CD14-positive monocyte (primary cell): ENCODE results near the gene CTSH. TPM values are rescaled to one million over a fixed set of nuclear protein-coding genes. Genes with fewer than 3 reads are reported as not detected.

Source experiments
- DNase-seq, 3 donors: peaks; one replicate each; pipeline ENCODE4 v3.0.0-alpha.2; 2011 to 2022
- H2AFZ ChIP-seq: 2 replicates; pipeline ENCODE4 v1.6.0; 2012; ENCODE audit warnings: mild to moderate bottlenecking, low read depth, low read length, inconsistent platforms; ENCODE audit not compliant: insufficient read depth, poor library complexity, severe bottlenecking
- H3K27ac ChIP-seq, 2 donors: 1 replicate in 1 of 2; 2 replicates in 1 of 2; pipeline ENCODE4 v1.5.1; 2012 to 2013; ENCODE audit warnings: low read length in 2 of 2, control low read depth in 1 of 2, inconsistent platforms in 1 of 2, low read depth in 1 of 2, mild to moderate bottlenecking in 1 of 2
- H3K27me3 ChIP-seq, 2 donors: one replicate each; pipeline versions ENCODE4 v1.6.0 to v1.6.1; 2011 to 2013; ENCODE audit warnings: low read length in 2 of 2; ENCODE audit not compliant: control insufficient read depth in 2 of 2, insufficient read depth in 2 of 2
- H3K36me3 ChIP-seq, 2 donors: replicated peaks in 1 of 2; 1 replicate in 1 of 2; 2 replicates in 1 of 2; pipeline versions ENCODE4 v1.5.1 to v1.6.1; 2012 to 2013; ENCODE audit warnings: low read length in 2 of 2, control low read depth in 1 of 2, inconsistent platforms in 1 of 2, mild to moderate bottlenecking in 1 of 2; ENCODE audit not compliant: insufficient read depth in 2 of 2, control insufficient read depth in 1 of 2
- H3K4me1 ChIP-seq, 2 donors: 1 replicate in 1 of 2; 2 replicates in 1 of 2; pipeline versions ENCODE4 v1.5.1 to v1.6.1; 2012 to 2013; ENCODE audit warnings: low read length in 2 of 2, control low read depth in 1 of 2, inconsistent platforms in 1 of 2, mild to moderate bottlenecking in 1 of 2, moderate library complexity in 1 of 2; ENCODE audit not compliant: insufficient read depth in 2 of 2, control insufficient read depth in 1 of 2
- H3K4me2 ChIP-seq: replicated peaks from 2 replicates; pipeline ENCODE3; 2012; ENCODE audit warnings: low read length, moderate library complexity, mild to moderate bottlenecking; ENCODE audit not compliant: poor library complexity, severe bottlenecking; ENCODE audit errors: extremely low read depth
- H3K4me3 ChIP-seq, 3 experiments: fragments of 200-600 bp in 1 of 3; sonication (generic) in 1 of 3; replicated peaks in 1 of 3; 1 replicate in 2 of 3; 2 replicates in 1 of 3; pipeline ENCODE4 v1.5.1; 2011 to 2013; ENCODE audit warnings: low read length in 3 of 3, mild to moderate bottlenecking in 3 of 3, control low read depth in 2 of 3, low read depth in 2 of 3, inconsistent platforms in 1 of 3, moderate library complexity in 1 of 3
- H3K79me2 ChIP-seq: 2 replicates; pipeline ENCODE4 v1.6.0; 2012; ENCODE audit warnings: mild to moderate bottlenecking, control low read depth, inconsistent platforms, low read length, moderate library complexity; ENCODE audit not compliant: insufficient read depth
- H3K9ac ChIP-seq: 2 replicates; pipeline ENCODE4 v1.6.0; 2017; ENCODE audit warnings: low read length, mild to moderate bottlenecking; ENCODE audit not compliant: insufficient read depth, poor library complexity, severe bottlenecking
- H3K9me3 ChIP-seq, 2 donors: replicated peaks in 1 of 2; 1 replicate in 1 of 2; 2 replicates in 1 of 2; pipeline versions ENCODE4 v1.5.1 to v1.6.1; 2012 to 2013; ENCODE audit warnings: low read length in 2 of 2, control low read depth in 1 of 2; ENCODE audit not compliant: control insufficient read depth in 1 of 2, insufficient read depth in 1 of 2
- H4K20me1 ChIP-seq: 2 replicates; pipeline ENCODE4 v1.6.0; 2012; ENCODE audit warnings: mild to moderate bottlenecking, low read length, control low read depth, moderate library complexity; ENCODE audit not compliant: insufficient read depth
- H3K27ac Mint-ChIP-seq, 7 donors: one replicate each; pipeline ENCODE4 v1.8.0; 2020; ENCODE audit warnings: mild to moderate bottlenecking in 7 of 7, mixed read lengths in 7 of 7, moderate library complexity in 6 of 7, inconsistent platforms in 2 of 7
- H3K27me3 Mint-ChIP-seq, 3 donors: one replicate each; pipeline ENCODE4 v1.8.0; 2021 to 2022; ENCODE audit warnings: low read depth in 3 of 3, mild to moderate bottlenecking in 3 of 3, mixed read lengths in 3 of 3, moderate library complexity in 3 of 3, inconsistent platforms in 1 of 3
- H3K36me3 Mint-ChIP-seq, 2 donors: one replicate each; pipeline ENCODE4 v1.8.0; 2020; ENCODE audit warnings: mixed read lengths in 2 of 2, inconsistent platforms in 1 of 2, mild to moderate bottlenecking in 1 of 2
- H3K4me1 Mint-ChIP-seq: one replicate; pipeline ENCODE4 v1.8.0; 2020; ENCODE audit warnings: mild to moderate bottlenecking, mixed read lengths
- H3K4me3 Mint-ChIP-seq, 2 donors: one replicate each; pipeline ENCODE4 v1.8.0; 2020; ENCODE audit warnings: mild to moderate bottlenecking in 2 of 2, mixed read lengths in 2 of 2, moderate library complexity in 1 of 2
- H3K9me3 Mint-ChIP-seq, 7 donors: one replicate each; pipeline ENCODE4 v1.8.0; 2020 to 2022; ENCODE audit warnings: mixed read lengths in 7 of 7, mild to moderate bottlenecking in 6 of 7, moderate library complexity in 6 of 7, inconsistent platforms in 2 of 7
- WGBS: methylation state at CpG from one replicate; pipeline ENCODE4 v1.1.5; 2013; ENCODE audit warnings: missing lambda C conversion rate; ENCODE audit not compliant: insufficient coverage; 5-methylcytosine and 5-hydroxymethylcytosine counted together
- intact Hi-C, 2 donors: fragments of 100-400 bp; cut with micrococcal nuclease; formaldehyde crosslinking; loops; one replicate each; pipeline versions ENCODE4 v1.15.0 to v1.15.1; 2023
- polyA plus RNA-seq, 3 donors: library from polyadenylated mRNA; depleted of rRNA in 1 of 3; unstranded in 2 of 3; stranded (reverse) in 1 of 3; fragments of 300-500 nt in 2 of 3; fragments of >200 nt in 1 of 3; fragmentation: Illumina TruSeq in 2 of 3; gene quantifications; 1 replicate in 2 of 3; 2 replicates in 1 of 3; pipeline ENCODE4 v1.2.3, GENCODE V29; 2012 to 2021
- TF ChIP-seq, protein P1 (sequence below): fragments of 200-600 bp; IDR thresholded peaks from one replicate; pipeline ENCODE4 v1.8.0; 2022; ENCODE audit warnings: antibody characterized with exemption, mild to moderate bottlenecking

The CTSH gene
- polyA plus RNA-seq, 3 donors = 555 to 884 (median 756) TPM

DNA sequence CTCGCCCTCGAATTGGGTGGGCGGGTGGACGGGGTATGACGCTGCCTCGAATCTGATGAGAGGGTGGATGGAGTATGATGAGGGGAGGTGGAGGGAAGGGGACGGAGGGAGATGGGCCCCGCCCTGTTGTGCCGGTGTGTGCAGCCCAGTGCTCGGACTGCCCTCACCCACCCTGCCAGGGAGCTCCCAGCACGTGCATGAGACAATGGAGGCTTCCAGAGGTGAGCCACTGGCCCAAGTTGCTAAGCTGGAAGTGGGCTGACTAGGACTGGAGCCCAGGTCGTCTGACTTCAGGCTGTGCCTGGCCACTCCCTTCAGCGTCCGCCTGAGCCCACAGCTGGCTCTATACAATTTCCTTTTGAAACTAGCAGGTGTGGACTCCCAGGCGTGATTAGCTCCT, 47.0 kb upstream of the CTSH start:
- intact Hi-C loops = no loop called here
- H3K27me3 ChIP-seq = no peaks in the 10 kb centered on the region
- H3K27ac ChIP-seq = no peak overlapping the region
- Mint-ChIP-seq H3K4me3 (no peak overlapping the region), H3K27ac (no peak overlapping the region), H3K27me3 (peaks cover 1 to 4% (median 3%) of the 10 kb centered on the region in 3 donors), H3K4me1 (peaks cover 32% of the 10 kb centered on the region), H3K36me3 (peaks cover 0 to 4% of the 10 kb centered on the region in 2 donors), H3K9me3 (no peaks in the 10 kb centered on the region)
- 96% methylated on average over 15 of the region's 15 CpGs for WGBS
- no peak overlapping the region for H3K4me2 ChIP-seq
- no peak overlapping the region for H3K4me3 ChIP-seq
- DNase-seq = no peak
- TF ChIP-seq, protein P1, sequence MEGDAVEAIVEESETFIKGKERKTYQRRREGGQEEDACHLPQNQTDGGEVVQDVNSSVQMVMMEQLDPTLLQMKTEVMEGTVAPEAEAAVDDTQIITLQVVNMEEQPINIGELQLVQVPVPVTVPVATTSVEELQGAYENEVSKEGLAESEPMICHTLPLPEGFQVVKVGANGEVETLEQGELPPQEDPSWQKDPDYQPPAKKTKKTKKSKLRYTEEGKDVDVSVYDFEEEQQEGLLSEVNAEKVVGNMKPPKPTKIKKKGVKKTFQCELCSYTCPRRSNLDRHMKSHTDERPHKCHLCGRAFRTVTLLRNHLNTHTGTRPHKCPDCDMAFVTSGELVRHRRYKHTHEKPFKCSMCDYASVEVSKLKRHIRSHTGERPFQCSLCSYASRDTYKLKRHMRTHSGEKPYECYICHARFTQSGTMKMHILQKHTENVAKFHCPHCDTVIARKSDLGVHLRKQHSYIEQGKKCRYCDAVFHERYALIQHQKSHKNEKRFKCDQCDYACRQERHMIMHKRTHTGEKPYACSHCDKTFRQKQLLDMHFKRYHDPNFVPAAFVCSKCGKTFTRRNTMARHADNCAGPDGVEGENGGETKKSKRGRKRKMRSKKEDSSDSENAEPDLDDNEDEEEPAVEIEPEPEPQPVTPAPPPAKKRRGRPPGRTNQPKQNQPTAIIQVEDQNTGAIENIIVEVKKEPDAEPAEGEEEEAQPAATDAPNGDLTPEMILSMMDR = no peak
- no peaks in the 10 kb centered on the region for H3K79me2 ChIP-seq
- no peak overlapping the region for H3K9ac ChIP-seq
- H3K4me1 ChIP-seq = peaks cover 36 to 43% of the 10 kb centered on the region in 2 donors
- H2AFZ ChIP-seq = no peak overlapping the region
- H4K20me1 ChIP-seq = no peaks in the 10 kb centered on the region
- no peaks in the 10 kb centered on the region for H3K9me3 ChIP-seq
- no peaks in the 10 kb centered on the region for H3K36me3 ChIP-seq

DNA sequence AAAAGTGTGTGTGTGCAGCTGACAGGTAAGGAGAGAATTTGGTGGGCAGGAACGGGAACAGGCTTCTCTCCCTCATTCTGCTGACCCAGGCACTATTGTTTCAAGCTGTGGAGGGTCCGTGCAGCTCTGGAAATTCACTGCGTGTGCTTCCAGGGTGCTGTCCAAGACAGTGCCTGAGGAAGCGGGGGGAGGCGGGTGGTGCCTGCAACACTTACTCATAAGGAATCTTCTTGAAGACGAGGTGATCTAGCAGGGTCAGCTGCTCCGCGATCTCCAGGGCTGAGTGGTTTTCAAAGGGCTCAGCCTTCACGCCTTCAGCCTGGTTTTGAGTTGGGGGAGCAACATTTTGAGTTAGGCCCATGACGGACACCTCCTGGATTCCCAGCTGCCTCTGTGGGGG, 46.6 kb upstream of the CTSH start:
- Mint-ChIP-seq H3K36me3 (peaks cover 0 to 4% of the 10 kb centered on the region in 2 donors), H3K9me3 (no peaks in the 10 kb centered on the region), H3K4me3 (no peak overlapping the region), H3K4me1 (peaks cover 32% of the 10 kb centered on the region), H3K27me3 (peaks cover 1 to 4% (median 3%) of the 10 kb centered on the region in 3 donors), H3K27ac (peak overlapping the region in 1 of 7 donors; percentile 53)
- Histone ChIP-seq H3K27ac (no peak overlapping the region), H3K4me1 (peaks cover 36 to 43% of the 10 kb centered on the region in 2 donors), H4K20me1 (no peaks in the 10 kb centered on the region), H3K79me2 (no peaks in the 10 kb centered on the region), H3K27me3 (no peaks in the 10 kb centered on the region), H2AFZ (no peak overlapping the region), H3K9me3 (no peaks in the 10 kb centered on the region), H3K4me3 (no peak overlapping the region), H3K9ac (no peak overlapping the region), H3K4me2 (no peak overlapping the region), H3K36me3 (no peaks in the 10 kb centered on the region)
- intact Hi-C loops = no loop called here
- 96% methylated on average over 10 of the region's 10 CpGs for WGBS
- DNase-seq = no peak
- TF ChIP-seq, protein P1 = no peak
